ENCODE measurements around the gene IL25. TPM values are rescaled to one million over a fixed set of nuclear protein-coding genes. Genes with fewer than 3 reads are reported as not detected.
"Not testable (repeated sequence)": the region's sequence is repeated elsewhere in the genome, so short reads cannot be mapped to it uniquely, and the experiment has no call there.

Gene IL25
- not detected for total RNA-seq

DNA sequence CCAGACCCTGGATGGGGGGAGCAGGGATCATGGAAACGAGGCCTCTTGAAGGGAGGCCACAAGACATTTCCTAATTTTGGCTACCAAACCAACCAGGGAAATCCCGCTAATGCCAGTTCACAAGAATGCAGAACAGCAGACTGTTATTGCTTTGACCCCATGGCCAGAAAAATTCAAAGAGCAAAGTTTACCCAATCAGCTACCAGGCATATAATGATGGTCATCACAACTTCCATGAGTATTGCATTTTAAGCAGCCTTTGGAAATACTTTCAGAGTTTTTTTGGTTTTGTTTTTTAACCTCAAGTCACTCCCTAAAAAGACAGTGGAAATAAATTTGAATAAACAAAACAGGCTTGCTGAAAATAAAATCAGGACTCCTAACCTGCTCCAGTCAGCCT is at the start of gene IL25:
TSS of gene IL25 (plus strand) at position 301 of the 400 bp plus-strand sequence.
- DNase-seq (no peak), ATAC-seq (ENCODE audit: low FRiP score in 2 of 2) (no peak)
- TF ChIP-seq EP300 (IDR thresholded peaks at IDR 0.05) (no peak), POLR2AphosphoS5 (IDR thresholded peaks at IDR 0.05) (no peak), POLR2A (IDR thresholded peaks at IDR 0.05) (no peak)
- TF ChIP-seq, protein P1, sequence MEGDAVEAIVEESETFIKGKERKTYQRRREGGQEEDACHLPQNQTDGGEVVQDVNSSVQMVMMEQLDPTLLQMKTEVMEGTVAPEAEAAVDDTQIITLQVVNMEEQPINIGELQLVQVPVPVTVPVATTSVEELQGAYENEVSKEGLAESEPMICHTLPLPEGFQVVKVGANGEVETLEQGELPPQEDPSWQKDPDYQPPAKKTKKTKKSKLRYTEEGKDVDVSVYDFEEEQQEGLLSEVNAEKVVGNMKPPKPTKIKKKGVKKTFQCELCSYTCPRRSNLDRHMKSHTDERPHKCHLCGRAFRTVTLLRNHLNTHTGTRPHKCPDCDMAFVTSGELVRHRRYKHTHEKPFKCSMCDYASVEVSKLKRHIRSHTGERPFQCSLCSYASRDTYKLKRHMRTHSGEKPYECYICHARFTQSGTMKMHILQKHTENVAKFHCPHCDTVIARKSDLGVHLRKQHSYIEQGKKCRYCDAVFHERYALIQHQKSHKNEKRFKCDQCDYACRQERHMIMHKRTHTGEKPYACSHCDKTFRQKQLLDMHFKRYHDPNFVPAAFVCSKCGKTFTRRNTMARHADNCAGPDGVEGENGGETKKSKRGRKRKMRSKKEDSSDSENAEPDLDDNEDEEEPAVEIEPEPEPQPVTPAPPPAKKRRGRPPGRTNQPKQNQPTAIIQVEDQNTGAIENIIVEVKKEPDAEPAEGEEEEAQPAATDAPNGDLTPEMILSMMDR (IDR thresholded peaks at IDR 0.05), result no peak
- Histone ChIP-seq H3K4me1 (no peaks in the 10 kb centered on the region), H3K27ac (no peak within 1 kb of the TSS), H3K9me3 (no peaks in the 10 kb centered on the region), H3K36me3 (no peaks in the 10 kb centered on the region), H3K27me3 (no peaks in the 10 kb centered on the region), H3K4me3 (no peak within 1 kb of the TSS)
- WGBS, 2 donors, result 66 to 79% methylated on average over 2 of the region's 2 CpGs

DNA sequence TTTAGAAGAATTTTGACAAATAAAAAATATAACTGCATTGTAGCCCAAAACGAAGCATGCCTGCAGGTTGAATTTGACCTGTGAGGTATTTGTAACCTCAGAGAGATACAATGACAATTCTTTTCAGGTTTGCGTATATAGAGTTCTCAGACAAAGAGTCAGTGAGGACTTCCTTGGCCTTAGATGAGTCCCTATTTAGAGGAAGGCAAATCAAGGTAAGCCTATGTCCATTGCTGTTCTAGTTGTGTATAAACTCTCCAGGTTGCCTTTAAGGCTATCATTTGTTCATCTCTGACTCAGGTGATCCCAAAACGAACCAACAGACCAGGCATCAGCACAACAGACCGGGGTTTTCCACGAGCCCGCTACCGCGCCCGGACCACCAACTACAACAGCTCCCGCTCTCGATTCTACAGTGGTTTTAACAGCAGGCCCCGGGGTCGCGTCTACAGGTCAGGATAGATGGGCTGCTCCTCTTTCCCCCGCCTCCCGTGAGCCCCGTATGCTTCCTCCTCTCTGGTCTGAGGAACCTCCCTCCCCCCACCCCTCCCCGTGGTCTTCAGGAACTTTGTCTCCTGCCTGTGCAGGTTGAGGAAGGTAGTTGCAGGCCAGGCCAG is 48.7 kb upstream of the IL25 start:
- DNase-seq, result peak in 1 of 2 donors; percentile 68
- H3K4me3 ChIP-seq, result no peak overlapping the region
- H3K27me3 ChIP-seq, result no peaks in the 10 kb centered on the region
- TF ChIP-seq POLR2A (IDR thresholded peaks at IDR 0.05), result no peak
- TF ChIP-seq EP300 (IDR thresholded peaks at IDR 0.05), result no peak
- no peak for TF ChIP-seq POLR2AphosphoS5 (IDR thresholded peaks at IDR 0.05)
- TF ChIP-seq, protein P1 (IDR thresholded peaks at IDR 0.05), result no peak
- no peaks in the 10 kb centered on the region for H3K9me3 ChIP-seq
- 83 to 89% methylated on average over 18 of the region's 18 CpGs for WGBS, 2 donors
- H3K27ac ChIP-seq, result no peak overlapping the region
- peaks cover 0 to 39% (median 30%) of the 10 kb centered on the region in 4 donors for H3K36me3 ChIP-seq
- H3K4me1 ChIP-seq, result peaks cover 14 to 23% (median 21%) of the 10 kb centered on the region in 4 donors
- ATAC-seq (ENCODE audit: low FRiP score in 2 of 2), result no peak

DNA sequence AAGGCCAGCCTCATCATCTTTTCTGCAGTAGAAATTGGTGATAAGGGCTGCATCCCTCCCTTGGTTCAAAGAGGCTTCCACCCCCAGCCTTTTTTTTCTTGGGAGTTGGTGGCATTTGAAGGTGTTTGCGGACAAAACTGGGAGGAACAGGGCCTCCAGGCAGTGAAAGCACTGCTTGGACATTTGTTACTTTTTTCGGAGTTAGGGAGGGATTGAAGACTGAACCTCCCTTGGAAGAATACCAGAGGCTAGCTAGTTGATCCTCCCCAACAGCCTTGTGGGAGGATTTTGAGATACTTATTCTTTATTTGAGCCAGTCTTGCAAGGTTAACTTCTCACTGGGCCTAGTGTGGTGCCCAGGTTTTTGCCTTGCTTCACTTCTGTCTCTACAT is 48.2 kb upstream of the IL25 start:
- Histone ChIP-seq H3K27ac (no peak overlapping the region), H3K36me3 (peaks cover 0 to 39% (median 30%) of the 10 kb centered on the region in 4 donors), H3K4me1 (peaks cover 14 to 23% (median 21%) of the 10 kb centered on the region in 4 donors), H3K9me3 (no peaks in the 10 kb centered on the region), H3K27me3 (no peaks in the 10 kb centered on the region), H3K4me3 (no peak overlapping the region)
- TF ChIP-seq POLR2AphosphoS5 (IDR thresholded peaks at IDR 0.05), result no peak
- no peak for TF ChIP-seq EP300 (IDR thresholded peaks at IDR 0.05)
- TF ChIP-seq POLR2A (IDR thresholded peaks at IDR 0.05), result no peak
- TF ChIP-seq, protein P1 (IDR thresholded peaks at IDR 0.05), result no peak
- 94 to 100% methylated on average over 2 of the region's 2 CpGs for WGBS, 2 donors
- ATAC-seq (ENCODE audit: low FRiP score in 2 of 2), result no peak
- no peak for DNase-seq

- Histone ChIP-seq H3K4me3 (no peak overlapping the region), H3K9me3 (no peaks in the 10 kb centered on the region), H3K4me1 (peaks cover 12 to 23% (median 21%) of the 10 kb centered on the region in 4 donors), H3K27me3 (no peaks in the 10 kb centered on the region), H3K36me3 (peaks cover 0 to 39% (median 30%) of the 10 kb centered on the region in 4 donors), H3K27ac (no peak overlapping the region)
- no peak for ATAC-seq (ENCODE audit: low FRiP score in 2 of 2)
- no peak for TF ChIP-seq POLR2AphosphoS5 (IDR thresholded peaks at IDR 0.05)
- no peak for DNase-seq
- 84 to 90% methylated on average over 7 of the region's 7 CpGs for WGBS, 2 donors
Observed at GRCh38 chr14:23324993-23325392, 47.6 kb upstream of the IL25 start.

- 98 to 99% methylated on average over 5 of the region's 5 CpGs for WGBS, 2 donors
- ATAC-seq (ENCODE audit: low FRiP score in 2 of 2), result not testable (repeated sequence)
Observed at GRCh38 chr14:23325746-23326145, 46.9 kb upstream of the IL25 start.

More at GRCh38 chr14:23325746-23326145, 46.9 kb upstream of the IL25 start:
- peaks cover 10 to 18% (median 15%) of the 10 kb centered on the region in 4 donors for H3K4me1 ChIP-seq
- H3K36me3 ChIP-seq, result peaks cover 0 to 39% (median 30%) of the 10 kb centered on the region in 4 donors
- not testable (repeated sequence) for DNase-seq, H3K4me3 ChIP-seq, H3K27ac ChIP-seq, H3K27me3 ChIP-seq, H3K9me3 ChIP-seq

Measured in upper lobe of left lung (tissue), 6 donors.